ENCODE data around the gene AKIRIN1. TPM values are rescaled to one million over a fixed set of nuclear protein-coding genes. Genes with fewer than 3 reads are reported as not detected.

AKIRIN1 gene
- total RNA-seq, 1 experiment from 2014 or later = 68.4 TPM

DNA sequence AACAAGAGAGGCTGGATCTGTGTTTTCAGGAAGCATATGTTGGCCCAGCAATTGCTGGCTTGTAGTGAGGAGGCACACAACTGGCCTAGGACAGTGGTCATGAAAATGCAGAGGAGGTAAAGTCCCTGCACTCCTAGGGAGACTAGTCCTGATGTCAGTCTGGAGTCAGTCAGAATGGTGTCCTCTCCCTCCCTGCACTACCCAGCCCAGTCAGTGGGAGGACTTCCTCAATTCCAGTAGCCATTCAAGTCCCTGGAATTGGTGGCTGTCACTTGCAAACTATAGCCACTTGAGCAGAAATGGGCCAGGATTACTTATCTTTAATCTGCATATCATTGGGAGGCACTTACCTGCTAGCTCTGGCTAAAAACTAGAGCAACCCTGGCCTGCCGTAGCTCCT lies 53.7 kb downstream of the AKIRIN1 start:
- TF ChIP-seq, protein P1, sequence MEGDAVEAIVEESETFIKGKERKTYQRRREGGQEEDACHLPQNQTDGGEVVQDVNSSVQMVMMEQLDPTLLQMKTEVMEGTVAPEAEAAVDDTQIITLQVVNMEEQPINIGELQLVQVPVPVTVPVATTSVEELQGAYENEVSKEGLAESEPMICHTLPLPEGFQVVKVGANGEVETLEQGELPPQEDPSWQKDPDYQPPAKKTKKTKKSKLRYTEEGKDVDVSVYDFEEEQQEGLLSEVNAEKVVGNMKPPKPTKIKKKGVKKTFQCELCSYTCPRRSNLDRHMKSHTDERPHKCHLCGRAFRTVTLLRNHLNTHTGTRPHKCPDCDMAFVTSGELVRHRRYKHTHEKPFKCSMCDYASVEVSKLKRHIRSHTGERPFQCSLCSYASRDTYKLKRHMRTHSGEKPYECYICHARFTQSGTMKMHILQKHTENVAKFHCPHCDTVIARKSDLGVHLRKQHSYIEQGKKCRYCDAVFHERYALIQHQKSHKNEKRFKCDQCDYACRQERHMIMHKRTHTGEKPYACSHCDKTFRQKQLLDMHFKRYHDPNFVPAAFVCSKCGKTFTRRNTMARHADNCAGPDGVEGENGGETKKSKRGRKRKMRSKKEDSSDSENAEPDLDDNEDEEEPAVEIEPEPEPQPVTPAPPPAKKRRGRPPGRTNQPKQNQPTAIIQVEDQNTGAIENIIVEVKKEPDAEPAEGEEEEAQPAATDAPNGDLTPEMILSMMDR (IDR thresholded peaks at IDR 0.05; ENCODE audit: insufficient read depth in 1 of 2, low read depth in 1 of 2, low read length in 1 of 2, severe bottlenecking in 1 of 2, unreplicated experiment in 1 of 2) = no peak
- Histone ChIP-seq H3K9me3 (no peaks in the 10 kb centered on the region), H3K36me3 (ENCODE audit: control insufficient read depth, insufficient read depth, low read length) (no peaks in the 10 kb centered on the region), H3K27me3 (replicated peaks; ENCODE audit: control insufficient read depth, insufficient read depth, low read length) (no peaks in the 10 kb centered on the region), H3K4me1 (no peaks in the 10 kb centered on the region), H3K4me3 (ENCODE audit: low read depth, low read length) (no peak overlapping the region)
- ChIA-PET CTCF (no interaction called here), POLR2A (no interaction called here)
- H3K4me1 Mint-ChIP-seq (ENCODE audit: low read depth, unreplicated experiment) = no peaks in the 10 kb centered on the region
- no peak overlapping the region for H3K4me3 Mint-ChIP-seq (ENCODE audit: unreplicated experiment)
- no peaks in the 10 kb centered on the region for H3K9me3 Mint-ChIP-seq (ENCODE audit: unreplicated experiment)
- intact Hi-C loops (cut with micrococcal nuclease; ENCODE audit: unreplicated experiment) = no loop called here
- no peak for DNase-seq
- H3K27me3 Mint-ChIP-seq (ENCODE audit: insufficient read depth, unreplicated experiment) = no peaks in the 10 kb centered on the region
- no TSS peak for BruUV-seq (replicated peaks)
- peaks cover 21% of the 10 kb centered on the region for H3K36me3 Mint-ChIP-seq (ENCODE audit: insufficient read depth, unreplicated experiment)
- H3K27ac Mint-ChIP-seq (ENCODE audit: unreplicated experiment) = no peak overlapping the region

DNA sequence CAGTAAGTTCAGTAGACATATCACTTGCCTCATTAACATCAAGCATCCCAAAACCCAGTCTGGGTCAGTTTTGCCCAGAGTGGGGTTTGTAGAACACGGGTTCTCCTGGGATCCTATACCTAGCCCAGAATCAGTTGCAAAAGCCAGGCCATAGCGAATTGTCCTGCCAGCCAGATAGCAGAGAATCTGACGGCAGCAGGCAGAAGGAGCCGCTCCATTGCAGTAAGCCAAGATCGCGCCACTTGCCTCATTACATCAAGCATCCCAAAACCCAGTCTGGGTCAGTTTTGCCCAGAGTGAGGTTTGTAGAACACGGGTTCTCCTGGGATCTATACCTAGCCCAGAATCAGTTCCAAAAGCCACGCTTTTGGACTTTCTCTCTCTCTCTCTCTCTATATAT lies 54.2 kb downstream of the AKIRIN1 start:
- DNase-seq = no peak

GRCh38 chr1:39046613-39047210 lies 55.6 kb downstream of the AKIRIN1 start:
- DNase-seq = no peak
- Mint-ChIP-seq H3K4me3 (ENCODE audit: unreplicated experiment) (no peak overlapping the region), H3K36me3 (ENCODE audit: insufficient read depth, unreplicated experiment) (peaks cover 15% of the 10 kb centered on the region), H3K27ac (ENCODE audit: unreplicated experiment) (no peak overlapping the region), H3K27me3 (ENCODE audit: insufficient read depth, unreplicated experiment) (no peaks in the 10 kb centered on the region), H3K4me1 (ENCODE audit: low read depth, unreplicated experiment) (no peaks in the 10 kb centered on the region), H3K9me3 (ENCODE audit: unreplicated experiment) (no peaks in the 10 kb centered on the region)
- POLR2A ChIA-PET = no interaction called here
- TF ChIP-seq, protein P1 (IDR thresholded peaks at IDR 0.05; ENCODE audit: insufficient read depth in 1 of 2, low read depth in 1 of 2, low read length in 1 of 2, severe bottlenecking in 1 of 2, unreplicated experiment in 1 of 2) = no peak
- no peaks in the 10 kb centered on the region for H3K36me3 ChIP-seq (ENCODE audit: control insufficient read depth, insufficient read depth, low read length)
- CTCF ChIA-PET = no interaction called here
- H3K4me1 ChIP-seq = no peaks in the 10 kb centered on the region
- no peaks in the 10 kb centered on the region for H3K9me3 ChIP-seq
- BruUV-seq (replicated peaks) = no TSS peak
- intact Hi-C loops (cut with micrococcal nuclease; ENCODE audit: unreplicated experiment) = no loop called here
- no peaks in the 10 kb centered on the region for H3K27me3 ChIP-seq (replicated peaks; ENCODE audit: control insufficient read depth, insufficient read depth, low read length)
- H3K4me3 ChIP-seq (ENCODE audit: low read depth, low read length) = no peak overlapping the region

More for the DNA sequence above, 54.2 kb downstream of the AKIRIN1 start:
- Mint-ChIP-seq H3K4me3 (ENCODE audit: unreplicated experiment) (no peak overlapping the region), H3K27me3 (ENCODE audit: insufficient read depth, unreplicated experiment) (no peaks in the 10 kb centered on the region), H3K9me3 (ENCODE audit: unreplicated experiment) (no peaks in the 10 kb centered on the region), H3K27ac (ENCODE audit: unreplicated experiment) (no peak overlapping the region), H3K4me1 (ENCODE audit: low read depth, unreplicated experiment) (no peaks in the 10 kb centered on the region), H3K36me3 (ENCODE audit: insufficient read depth, unreplicated experiment) (peaks cover 17% of the 10 kb centered on the region)
- Histone ChIP-seq H3K4me3 (ENCODE audit: low read depth, low read length) (no peak overlapping the region), H3K27me3 (replicated peaks; ENCODE audit: control insufficient read depth, insufficient read depth, low read length) (no peaks in the 10 kb centered on the region), H3K4me1 (no peaks in the 10 kb centered on the region), H3K36me3 (ENCODE audit: control insufficient read depth, insufficient read depth, low read length) (no peaks in the 10 kb centered on the region), H3K9me3 (no peaks in the 10 kb centered on the region)
- intact Hi-C loops (cut with micrococcal nuclease; ENCODE audit: unreplicated experiment) = no loop called here
- ChIA-PET CTCF (no interaction called here), POLR2A (no interaction called here)
- TF ChIP-seq, protein P1 (IDR thresholded peaks at IDR 0.05; ENCODE audit: insufficient read depth in 1 of 2, low read depth in 1 of 2, low read length in 1 of 2, severe bottlenecking in 1 of 2, unreplicated experiment in 1 of 2) = no peak
- BruUV-seq (replicated peaks) = no TSS peak
